KBM-7 (cell line): ENCODE data around the gene GRK5.

Experiments used
- DNase-seq: peaks from one replicate; pipeline ENCODE4 v3.0.0-alpha.2; 2015
- in situ Hi-C: fragments of 300-500 bp; cut with MboI; formaldehyde crosslinking; loops from 2 replicates; pipeline ENCODE4 v1.14.3; 2020; ENCODE audit warnings: low sequenced_read_pairs, low pct_unique_long_range_greater_than_20kb, mixed read lengths

GRK5 gene

GRCh38 chr10:119284679-119285096 is 77.3 kb downstream of the GRK5 start:
- in situ Hi-C loops: no loop called here
- no peak for DNase-seq

- DNase-seq: no peak
- in situ Hi-C loops: no loop called here
These were observed 78.3 kb downstream of the GRK5 start for GRCh38 chr10:119285495-119286267.

- in situ Hi-C loops: no loop called here
- no peak for DNase-seq
These were observed 79.1 kb downstream of the GRK5 start for GRCh38 chr10:119286516-119286915.

GRCh38 chr10:119286983-119287633 is 79.7 kb downstream of the GRK5 start:
- DNase-seq: no peak
- in situ Hi-C loops: no loop called here

GRCh38 chr10:119288574-119289001 is 81.2 kb downstream of the GRK5 start:
- no peak for DNase-seq
- in situ Hi-C loops: no loop called here

GRCh38 chr10:119289227-119289920 is 82.0 kb downstream of the GRK5 start:
- in situ Hi-C loops: no loop called here
- peak; percentile 21 for DNase-seq

- in situ Hi-C loops: no loop called here
- no peak for DNase-seq
These were observed 83.1 kb downstream of the GRK5 start for GRCh38 chr10:119290301-119291048.

GRCh38 chr10:119291223-119291900 is 84.0 kb downstream of the GRK5 start:
- in situ Hi-C loops: no loop called here
- DNase-seq: no peak

GRCh38 chr10:119292968-119293760 is 85.8 kb downstream of the GRK5 start:
- in situ Hi-C loops: no loop called here
- DNase-seq: no peak

- DNase-seq: no peak
- in situ Hi-C loops: no loop called here
These were observed 89.3 kb downstream of the GRK5 start for GRCh38 chr10:119296703-119297102.

- in situ Hi-C loops: no loop called here
- no peak for DNase-seq
These were observed 90.0 kb downstream of the GRK5 start for GRCh38 chr10:119297207-119297968.

- no peak for DNase-seq
- in situ Hi-C loops: no loop called here
These were observed 91.4 kb downstream of the GRK5 start for GRCh38 chr10:119298810-119299209.

GRCh38 chr10:119299531-119299930 is 92.2 kb downstream of the GRK5 start:
- DNase-seq: no peak
- in situ Hi-C loops: no loop called here

- in situ Hi-C loops: no loop called here
- DNase-seq: no peak
These were observed 94.0 kb downstream of the GRK5 start for GRCh38 chr10:119301397-119301796.

- in situ Hi-C loops: no loop called here
- DNase-seq: no peak
These were observed 94.8 kb downstream of the GRK5 start for GRCh38 chr10:119302172-119302571.

GRCh38 chr10:119302591-119303253 is 95.4 kb downstream of the GRK5 start:
- DNase-seq: no peak
- in situ Hi-C loops: no loop called here

GRCh38 chr10:119303886-119304285 is 96.5 kb downstream of the GRK5 start:
- in situ Hi-C loops: no loop called here

More at GRCh38 chr10:119303886-119304285, 96.5 kb downstream of the GRK5 start:
- DNase-seq: no peak
